Body of pancreas (tissue), 4 donors: Measurements from ENCODE around the gene GRIA4.

ENCODE experiments used
- CTCF ChIP-seq, 7 experiments: fragments of 450-650 bp in 4 of 7; fragments of 200-600 bp in 3 of 7; sonication (generic) in 3 of 7; IDR thresholded peaks; one replicate each; pipeline ENCODE4 v1.5.1; 2016 to 2019; ENCODE audit warnings: antibody characterized with exemption in 7 of 7
- POLR2A ChIP-seq, 3 donors: fragments of 450-650 bp; IDR thresholded peaks; one replicate each; pipeline ENCODE4 v1.6.1; 2016; ENCODE audit warnings: antibody characterized with exemption in 3 of 3, mild to moderate bottlenecking in 2 of 3

- no peak for TF ChIP-seq CTCF (IDR thresholded peaks at IDR 0.05)
- no peak for TF ChIP-seq POLR2A (IDR thresholded peaks at IDR 0.05)
Observed at GRCh38 chr11:106022795-106023275, 413.0 kb downstream of the GRIA4 start.
